ENCODE results near the gene SKA1.
A peak's percentile ranks its signal among the peaks of the same experiment; 100 is the strongest.

SKA1 gene

DNA sequence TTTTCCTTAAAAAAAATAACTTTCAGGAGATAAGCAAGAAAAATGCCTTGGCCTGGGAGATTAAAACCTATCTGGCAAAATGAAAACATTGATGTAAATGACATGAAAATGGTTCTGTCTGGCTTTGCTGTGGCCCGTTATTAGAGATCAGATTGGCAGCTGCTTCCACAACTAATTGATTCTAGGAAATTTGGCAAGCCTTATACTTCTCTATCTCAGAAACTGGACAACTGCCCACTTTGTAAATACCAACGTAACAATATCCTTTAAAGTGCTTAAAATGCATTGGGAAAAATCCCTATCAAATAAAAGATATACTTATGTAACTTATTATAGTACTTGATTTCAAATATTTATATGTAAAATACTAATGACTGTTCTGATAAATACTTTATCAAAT, 14.2 kb upstream of the SKA1 start:
- Histone ChIP-seq H3K4me3 (no peak overlapping the region), H3K4me1 (peaks cover 5% of the 10 kb centered on the region; the same call in 1 of the 2 replicates), H3K27me3 (ENCODE audit: low read depth) (no peaks in the 10 kb centered on the region), H3K36me3 (replicated peaks) (no peaks in the 10 kb centered on the region), H3K9me3 (no peaks in the 10 kb centered on the region)
- in situ Hi-C loops (cut with MboI; ENCODE audit: low sequenced_read_pairs): loop anchor here (25.0 kb wide), 1 partner anchor 348 kb away; no protein-coding TSS in a partner anchor
- no peak for DNase-seq (ENCODE audit: low spot score in 2 of 2)

DNA sequence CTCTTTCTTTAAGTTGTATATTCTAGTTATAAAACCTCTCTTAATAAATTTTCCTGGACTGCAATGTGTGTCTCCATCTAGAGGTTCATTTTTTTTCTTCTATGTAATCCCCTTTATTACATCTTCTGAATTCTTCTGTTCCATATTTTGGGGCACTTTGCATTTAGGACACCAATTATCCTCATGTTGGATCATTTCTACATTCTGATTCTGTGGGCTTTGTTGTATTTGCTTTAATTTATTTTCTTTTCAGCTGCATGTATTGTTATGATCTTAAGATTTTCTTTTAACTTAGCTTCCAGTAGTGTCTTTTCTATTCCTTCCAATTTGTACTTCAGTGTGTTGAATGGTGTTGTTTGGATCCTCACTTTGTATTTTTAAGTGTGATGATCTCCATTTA, 5.2 kb upstream of the SKA1 start:
- Histone ChIP-seq H3K4me1 (peaks cover 5% of the 10 kb centered on the region), H3K36me3 (replicated peaks) (no peaks in the 10 kb centered on the region), H3K27me3 (ENCODE audit: low read depth) (no peaks in the 10 kb centered on the region; the same call in 1 of the 2 replicates), H3K4me3 (no peak overlapping the region), H3K9me3 (peaks cover 4% of the 10 kb centered on the region; the same call in 1 of the 2 replicates)
- in situ Hi-C loops (cut with MboI; ENCODE audit: low sequenced_read_pairs): loop anchor here (25.0 kb wide), 1 partner anchor 357 kb away; no protein-coding TSS in a partner anchor
- no peak for DNase-seq (ENCODE audit: low spot score in 2 of 2)

DNA sequence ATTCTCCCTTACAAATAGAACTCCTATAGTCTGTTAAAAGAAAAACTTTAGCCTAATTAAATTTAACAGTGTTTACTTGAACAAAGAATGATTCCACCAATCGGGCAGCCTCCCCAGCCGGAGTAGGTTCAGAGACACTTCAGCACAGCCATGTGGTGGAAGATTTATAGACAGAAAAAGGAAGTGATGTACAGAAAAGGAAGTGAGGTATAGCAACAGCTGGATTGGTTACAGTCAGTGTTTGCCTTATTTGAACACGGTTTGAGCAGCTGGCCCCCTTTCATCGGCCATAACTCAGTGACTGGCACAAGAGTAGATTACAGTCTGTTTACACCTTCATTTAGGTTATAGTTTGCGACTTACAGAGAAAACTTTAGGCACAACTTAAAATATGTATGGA, 2.1 kb upstream of the SKA1 start:
- in situ Hi-C loops (cut with MboI; ENCODE audit: low sequenced_read_pairs): loop anchor here (25.0 kb wide), 1 partner anchor 360 kb away; no protein-coding TSS in a partner anchor

DNA sequence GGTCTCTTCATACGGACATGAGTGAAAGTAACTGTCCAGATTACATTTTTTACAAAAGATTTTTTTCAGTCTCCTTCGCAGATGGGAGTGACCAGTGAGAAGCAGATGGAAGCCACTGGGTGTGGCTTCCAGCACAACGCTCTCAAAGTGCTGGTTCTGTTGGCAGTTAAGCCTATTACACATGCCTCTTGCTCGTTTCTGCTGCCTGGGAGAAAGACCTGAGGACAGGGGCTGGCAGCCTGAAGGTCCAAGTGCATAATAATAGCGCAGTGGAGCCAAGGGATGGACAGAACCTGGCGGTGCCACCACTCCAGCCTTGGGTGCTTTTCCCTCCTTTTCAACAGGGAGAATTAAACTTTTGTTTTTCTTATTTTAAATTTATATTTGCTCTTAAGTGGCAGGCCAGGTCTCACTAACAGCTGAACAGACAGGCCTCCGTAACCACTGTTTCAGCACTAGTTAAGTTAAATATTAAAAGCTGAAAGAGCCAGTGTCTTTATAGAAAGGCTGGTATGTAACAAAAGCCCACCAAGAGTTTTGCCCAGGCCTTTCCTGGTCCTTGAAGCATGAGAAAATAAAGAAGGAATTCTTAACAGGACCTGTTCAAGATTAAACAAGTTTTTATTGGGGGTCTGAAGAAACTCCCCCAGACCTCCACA, 1.2 kb upstream of the SKA1 start:
- Histone ChIP-seq H3K27me3 (ENCODE audit: low read depth) (no peaks in the 10 kb centered on the region; the same call in 1 of the 2 replicates), H3K36me3 (replicated peaks) (peaks cover 6% of the 10 kb centered on the region), H3K4me1 (peaks cover 20% of the 10 kb centered on the region), H3K9me3 (peaks cover 4% of the 10 kb centered on the region; the same call in 1 of the 2 replicates), H3K4me3 (no peak overlapping the region)
- DNase-seq (ENCODE audit: low spot score in 2 of 2): no peak
- in situ Hi-C loops (cut with MboI; ENCODE audit: low sequenced_read_pairs): loop anchor here (25.0 kb wide), 1 partner anchor 361 kb away; no protein-coding TSS in a partner anchor

More for the DNA sequence above, 2.1 kb upstream of the SKA1 start:
- peaks cover 4% of the 10 kb centered on the region; the same call in 1 of the 2 replicates for H3K9me3 ChIP-seq
- DNase-seq (ENCODE audit: low spot score in 2 of 2): no peak
- H3K4me3 ChIP-seq: no peak overlapping the region
- H3K36me3 ChIP-seq (replicated peaks): peaks cover 6% of the 10 kb centered on the region
- peaks cover 20% of the 10 kb centered on the region for H3K4me1 ChIP-seq
- no peaks in the 10 kb centered on the region; the same call in 1 of the 2 replicates for H3K27me3 ChIP-seq (ENCODE audit: low read depth)

DNA sequence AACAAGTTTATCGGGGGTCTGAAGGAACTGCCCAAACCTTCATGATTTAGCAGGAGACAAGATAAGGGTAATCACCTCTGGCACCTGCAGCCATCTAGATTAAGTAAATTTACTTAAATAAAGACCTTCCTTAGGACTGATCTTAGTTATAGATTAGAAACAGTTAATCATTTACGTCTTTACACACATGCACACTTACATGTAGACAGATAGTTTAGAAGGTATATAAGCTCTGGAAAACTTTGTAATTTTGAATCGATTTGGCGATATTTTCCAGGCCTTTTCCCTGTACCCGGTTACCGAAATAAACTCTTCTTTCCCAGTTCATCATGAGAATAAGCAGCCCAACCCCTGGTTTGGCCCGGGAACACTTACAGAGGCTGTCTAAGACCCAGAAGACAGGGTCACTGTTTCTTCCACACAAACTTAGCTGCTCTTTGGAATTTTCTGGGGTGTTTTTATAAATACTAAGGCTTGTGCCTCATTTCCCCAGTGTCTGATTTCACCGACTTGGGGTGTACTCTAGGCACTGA, 560 bp upstream of the SKA1 start:
- in situ Hi-C loops (cut with MboI; ENCODE audit: low sequenced_read_pairs): loop anchor here (25.0 kb wide), 1 partner anchor 362 kb away; no protein-coding TSS in a partner anchor
- Histone ChIP-seq H3K4me1 (peaks cover 20% of the 10 kb centered on the region), H3K4me3 (peak overlapping the region; percentile 93), H3K36me3 (replicated peaks) (peaks cover 6% of the 10 kb centered on the region), H3K9me3 (no peaks in the 10 kb centered on the region; the same call in 1 of the 2 replicates), H3K27me3 (ENCODE audit: low read depth) (no peaks in the 10 kb centered on the region; the same call in 1 of the 2 replicates)
- DNase-seq (ENCODE audit: low spot score in 2 of 2): no peak

DNA sequence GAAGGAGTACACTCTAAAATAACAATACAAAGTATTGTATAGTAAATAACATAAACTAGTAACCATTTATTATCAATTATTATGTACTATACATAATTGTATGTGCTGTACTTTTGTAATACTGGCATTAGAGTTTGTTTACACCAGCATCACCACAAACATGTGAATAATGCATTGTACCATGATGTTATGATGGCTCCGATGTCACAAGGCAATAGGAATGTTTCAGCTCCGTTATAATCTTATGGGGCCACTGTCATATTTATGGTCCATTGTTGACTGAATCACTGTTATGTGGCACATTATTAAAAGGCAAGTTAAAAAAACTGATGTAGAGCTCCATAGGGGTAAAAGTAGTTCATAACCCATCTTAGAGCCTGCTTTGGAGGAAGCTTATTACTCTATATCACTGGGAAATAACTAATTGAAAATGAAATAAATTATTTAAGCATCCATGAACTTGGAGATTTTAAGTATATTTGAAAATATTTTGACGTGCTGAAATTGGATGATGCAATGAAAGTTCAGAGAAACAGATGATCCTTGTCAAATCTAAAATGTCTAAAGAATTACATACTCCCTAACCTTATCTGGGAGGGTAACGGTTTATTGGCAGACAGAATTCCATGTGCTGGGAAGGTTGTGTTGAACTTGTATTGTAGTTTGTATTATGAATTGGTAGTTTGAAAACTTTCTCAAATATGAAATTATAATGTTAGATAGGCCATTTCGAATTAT, 2.4 kb downstream of the SKA1 start:
- H3K4me1 ChIP-seq: peaks cover 31% of the 10 kb centered on the region
- H3K4me3 ChIP-seq: no peak overlapping the region
- H3K27me3 ChIP-seq (ENCODE audit: low read depth): no peaks in the 10 kb centered on the region
- no peak for DNase-seq (ENCODE audit: low spot score in 2 of 2)
- no peaks in the 10 kb centered on the region for H3K9me3 ChIP-seq
- in situ Hi-C loops (cut with MboI; ENCODE audit: low sequenced_read_pairs): no loop called here
- H3K36me3 ChIP-seq (replicated peaks): peaks cover 9% of the 10 kb centered on the region

DNA sequence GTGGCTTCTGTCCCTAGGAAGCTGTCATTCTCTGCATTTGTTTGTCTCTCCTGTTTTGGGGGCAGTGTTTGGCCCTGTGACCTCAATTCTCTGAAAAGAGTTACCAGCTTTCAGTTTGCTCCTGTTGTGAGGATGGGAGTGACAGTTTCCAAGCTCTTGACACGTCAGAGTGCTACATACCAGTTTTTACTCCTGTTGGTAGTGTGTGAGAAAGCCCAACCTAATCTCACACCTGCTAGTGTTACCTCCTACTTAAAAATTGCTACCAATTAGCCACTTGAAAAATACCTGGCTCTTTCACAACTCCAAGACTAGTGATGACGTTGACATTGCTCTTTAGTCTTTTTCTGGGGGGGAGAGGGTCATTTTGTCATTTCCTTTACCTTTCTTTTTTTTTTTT, 14.1 kb downstream of the SKA1 start:
- Histone ChIP-seq H3K4me1 (no peaks in the 10 kb centered on the region), H3K9me3 (no peaks in the 10 kb centered on the region), H3K27me3 (ENCODE audit: low read depth) (no peaks in the 10 kb centered on the region), H3K36me3 (replicated peaks) (peaks cover 15% of the 10 kb centered on the region), H3K4me3 (no peak overlapping the region)
- no peak for DNase-seq (ENCODE audit: low spot score in 2 of 2)
- in situ Hi-C loops (cut with MboI; ENCODE audit: low sequenced_read_pairs): no loop called here

DNA sequence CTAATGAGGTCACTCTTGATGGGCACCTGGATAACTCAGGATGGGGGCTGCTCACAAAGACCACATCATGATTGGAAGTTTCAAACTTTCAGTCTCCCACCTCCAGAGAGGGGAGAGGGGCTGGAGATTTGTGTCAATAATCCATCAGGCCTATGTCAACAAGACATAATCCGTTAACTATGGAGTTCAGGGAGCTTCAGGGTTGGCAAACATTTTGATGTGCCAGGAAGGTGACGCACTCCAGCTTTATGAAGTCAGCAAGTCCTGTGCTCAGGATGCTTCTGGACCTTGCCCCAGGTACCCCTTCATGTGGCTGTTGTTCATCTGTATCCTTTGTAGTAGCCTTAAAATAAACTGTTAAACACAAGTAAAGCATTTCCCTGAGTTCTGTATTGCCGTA, 19.0 kb downstream of the SKA1 start:
- Histone ChIP-seq H3K4me1 (no peaks in the 10 kb centered on the region), H3K27me3 (ENCODE audit: low read depth) (no peaks in the 10 kb centered on the region), H3K36me3 (replicated peaks) (0 out of 2 replicates have a peak, but pooled peaks cover 4% of the 10 kb centered on the region), H3K4me3 (no peak overlapping the region), H3K9me3 (no peaks in the 10 kb centered on the region)
- in situ Hi-C loops (cut with MboI; ENCODE audit: low sequenced_read_pairs): no loop called here
- DNase-seq (ENCODE audit: low spot score in 2 of 2): no peak

DNA sequence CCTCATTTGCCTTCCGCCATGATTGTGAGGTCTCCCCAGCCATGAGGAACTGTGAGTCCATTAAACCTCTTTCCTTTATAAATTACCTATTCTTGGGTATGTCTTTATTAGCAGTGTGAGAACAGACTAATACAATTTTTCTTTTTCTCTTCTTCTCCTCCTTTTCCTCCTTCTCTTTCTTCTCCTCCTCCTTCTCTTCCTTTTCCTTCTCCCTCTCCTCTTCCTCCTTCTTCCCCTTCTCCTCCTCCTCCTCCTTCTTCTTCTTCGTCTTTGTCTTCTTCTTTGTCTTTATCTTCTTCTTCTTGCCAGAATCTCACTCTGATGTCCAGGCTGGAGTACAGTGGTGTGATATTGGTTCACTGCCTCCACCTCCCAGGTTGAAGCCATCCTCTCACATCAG, 20.2 kb downstream of the SKA1 start:
- DNase-seq (ENCODE audit: low spot score in 2 of 2): no peak
- Histone ChIP-seq H3K4me1 (no peaks in the 10 kb centered on the region), H3K9me3 (no peaks in the 10 kb centered on the region), H3K27me3 (ENCODE audit: low read depth) (no peaks in the 10 kb centered on the region), H3K4me3 (no peak overlapping the region), H3K36me3 (replicated peaks) (0 out of 2 replicates have a peak, but pooled peaks cover 2% of the 10 kb centered on the region)
- in situ Hi-C loops (cut with MboI; ENCODE audit: low sequenced_read_pairs): no loop called here

DNA sequence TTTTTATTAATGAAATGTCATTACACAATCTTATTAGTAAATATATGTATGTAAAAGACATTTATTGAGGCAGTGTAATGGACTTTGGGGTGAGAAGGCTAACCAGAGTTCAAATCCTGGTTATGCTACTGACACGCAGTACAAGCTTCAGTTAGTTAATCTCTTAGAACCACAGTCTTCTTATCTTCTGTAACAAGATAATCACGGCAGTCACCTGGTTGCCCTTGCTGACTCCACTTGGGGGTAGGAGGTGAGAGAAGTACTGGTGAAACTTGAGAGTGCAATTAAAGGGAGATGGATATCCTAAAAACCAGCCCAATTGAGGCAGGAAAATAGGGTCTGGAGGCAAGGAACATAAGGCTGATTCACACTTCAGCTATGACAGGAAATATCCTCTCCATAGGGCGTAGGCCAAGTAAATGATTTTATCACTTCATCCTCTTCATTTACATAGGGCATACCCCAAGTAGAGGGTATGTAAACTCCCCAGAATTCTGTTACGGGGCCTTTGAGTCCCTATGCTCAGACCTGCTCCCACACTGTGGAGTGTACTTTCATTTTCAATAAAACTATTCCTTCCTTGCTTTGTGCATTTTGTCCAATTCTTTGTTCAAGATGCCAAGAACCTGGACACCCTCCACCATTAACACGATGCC, 21.3 kb downstream of the SKA1 start:
- Histone ChIP-seq H3K4me1 (no peaks in the 10 kb centered on the region), H3K4me3 (no peak overlapping the region), H3K36me3 (replicated peaks) (no peaks in the 10 kb centered on the region), H3K27me3 (ENCODE audit: low read depth) (no peaks in the 10 kb centered on the region), H3K9me3 (no peaks in the 10 kb centered on the region)
- no peak for DNase-seq (ENCODE audit: low spot score in 2 of 2)
- in situ Hi-C loops (cut with MboI; ENCODE audit: low sequenced_read_pairs): no loop called here

DNA sequence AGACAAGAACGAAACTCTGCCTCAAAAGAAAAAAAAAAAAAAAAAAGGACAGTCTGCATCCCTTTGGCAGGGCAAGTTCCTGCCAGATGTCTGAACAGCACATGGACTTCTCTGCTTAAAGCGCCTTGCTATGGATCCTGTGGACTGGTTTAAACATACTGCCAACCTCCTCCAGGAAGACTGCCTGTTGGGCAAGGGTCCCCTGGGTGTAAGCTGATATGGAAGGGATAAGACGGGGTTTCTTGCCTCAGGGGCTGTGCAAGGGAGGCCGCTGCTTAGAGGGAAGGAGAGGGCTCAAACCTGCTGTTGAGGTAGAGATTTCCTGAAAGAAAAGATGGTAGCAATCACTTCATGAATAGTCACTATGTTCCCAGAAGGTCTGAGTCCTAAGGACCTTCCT, 22.2 kb downstream of the SKA1 start:
- in situ Hi-C loops (cut with MboI; ENCODE audit: low sequenced_read_pairs): no loop called here
- DNase-seq (ENCODE audit: low spot score in 2 of 2): no peak
- Histone ChIP-seq H3K36me3 (replicated peaks) (no peaks in the 10 kb centered on the region), H3K4me1 (no peaks in the 10 kb centered on the region), H3K27me3 (ENCODE audit: low read depth) (no peaks in the 10 kb centered on the region), H3K9me3 (no peaks in the 10 kb centered on the region), H3K4me3 (no peak overlapping the region)

DNA sequence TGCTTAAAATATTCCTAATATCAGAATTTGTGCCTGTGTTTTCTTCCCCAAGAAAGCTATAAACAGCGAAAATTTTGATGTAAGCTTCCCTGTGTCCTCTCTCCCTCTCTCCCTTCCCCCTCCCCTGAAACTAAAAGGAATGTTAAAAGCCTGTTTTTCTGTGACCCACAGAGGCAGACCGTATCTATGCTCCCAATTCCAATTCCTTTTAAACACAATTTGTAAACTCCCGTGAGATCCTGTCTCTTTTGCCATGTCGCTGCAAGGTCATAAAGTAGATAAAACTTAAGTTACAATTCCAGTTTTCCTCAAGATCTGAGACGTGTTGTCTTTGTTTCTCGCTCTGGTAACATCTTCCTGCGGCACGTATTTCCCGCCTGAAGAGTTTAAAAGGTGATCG, 23.3 kb downstream of the SKA1 start:
- Histone ChIP-seq H3K36me3 (replicated peaks) (no peaks in the 10 kb centered on the region), H3K9me3 (no peaks in the 10 kb centered on the region), H3K27me3 (ENCODE audit: low read depth) (no peaks in the 10 kb centered on the region), H3K4me3 (no peak overlapping the region), H3K4me1 (no peaks in the 10 kb centered on the region)
- in situ Hi-C loops (cut with MboI; ENCODE audit: low sequenced_read_pairs): no loop called here
- DNase-seq (ENCODE audit: low spot score in 2 of 2): no peak

DNA sequence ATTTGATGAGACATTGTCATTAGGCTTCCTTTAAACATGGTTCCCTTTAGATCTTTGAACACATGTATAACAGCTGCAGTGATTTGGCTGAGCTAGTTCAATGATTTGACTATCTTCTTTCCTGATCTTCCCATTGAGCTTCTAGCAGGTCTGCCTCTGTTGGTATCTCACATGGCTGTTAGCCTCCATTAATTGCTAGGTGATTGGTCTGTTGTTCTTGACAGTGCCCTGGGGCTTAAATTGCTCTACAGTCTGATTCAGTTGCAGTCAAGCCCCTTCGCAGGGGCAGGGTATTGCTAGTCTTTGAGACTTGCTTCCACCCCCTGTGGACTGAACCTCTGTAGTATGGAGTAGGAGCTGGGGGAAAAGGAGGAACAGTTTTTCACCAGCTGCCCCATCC, 24.1 kb downstream of the SKA1 start:
- Histone ChIP-seq H3K4me1 (no peaks in the 10 kb centered on the region), H3K27me3 (ENCODE audit: low read depth) (no peaks in the 10 kb centered on the region), H3K9me3 (no peaks in the 10 kb centered on the region), H3K4me3 (no peak overlapping the region), H3K36me3 (replicated peaks) (no peaks in the 10 kb centered on the region)
- in situ Hi-C loops (cut with MboI; ENCODE audit: low sequenced_read_pairs): no loop called here
- DNase-seq (ENCODE audit: low spot score in 2 of 2): no peak
